ENCODE results near the gene PDIA6.

Gene PDIA6

GRCh38 chr2:10764096-10764785 lies 48.3 kb downstream of the PDIA6 start:
- no peak for DNase-seq (ENCODE audit: low spot score)

DNA sequence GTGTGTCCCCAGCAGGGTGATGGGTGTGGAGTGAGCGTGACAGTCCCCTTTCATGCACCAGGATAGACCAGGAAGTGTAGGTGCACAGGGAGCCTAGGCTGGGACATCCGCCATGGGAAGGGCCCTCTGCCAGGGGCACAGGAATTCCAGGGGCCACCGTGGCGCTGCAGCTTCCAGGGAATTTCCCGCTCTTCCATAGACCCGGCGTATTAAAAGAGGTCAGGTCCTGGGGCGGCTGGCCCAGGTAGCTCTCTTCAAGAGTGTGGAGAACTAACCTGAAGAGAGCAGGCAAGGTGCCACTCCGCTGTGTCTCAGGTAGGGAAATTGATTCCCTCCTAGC lies 49.2 kb downstream of the PDIA6 start:
- no peak for DNase-seq (ENCODE audit: low spot score)

DNA sequence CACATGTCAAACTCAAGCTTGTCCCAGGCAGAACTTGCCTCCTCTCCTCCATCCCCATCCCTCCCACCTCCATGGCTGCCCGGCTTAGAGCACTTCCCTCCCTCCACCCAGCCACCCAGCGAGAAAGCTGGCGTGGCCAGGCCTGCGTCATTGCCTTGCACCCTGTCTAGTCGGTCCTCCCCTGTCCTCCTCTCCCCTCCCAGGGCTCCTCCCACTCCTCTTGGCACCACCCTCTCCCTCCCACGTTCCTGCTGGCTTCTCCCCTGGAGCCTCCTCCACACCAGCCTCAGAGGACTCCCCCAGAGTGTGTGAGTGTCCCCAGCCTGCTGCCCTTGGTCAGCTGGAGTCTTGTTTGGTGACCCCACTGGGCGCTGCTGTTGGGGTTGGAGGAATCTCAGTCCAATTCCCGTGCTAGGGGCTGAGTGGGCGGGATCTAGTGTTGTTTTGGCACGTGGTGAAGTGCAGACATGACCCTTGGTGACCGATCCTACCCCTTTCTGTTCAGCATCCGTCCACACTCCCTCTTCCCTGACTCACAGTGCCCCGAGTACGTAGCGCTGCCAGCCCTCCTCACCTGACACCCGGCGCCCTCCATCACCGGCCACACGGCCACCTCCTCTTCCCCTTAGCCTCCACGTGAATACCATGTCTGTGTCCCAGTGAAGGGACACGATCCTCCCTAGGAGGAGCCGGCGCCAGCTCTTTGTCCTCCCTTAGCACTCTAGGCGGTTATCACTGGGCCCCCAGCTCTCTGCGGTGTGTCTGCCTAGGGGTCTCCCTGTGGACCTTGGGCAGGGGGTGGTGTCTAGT lies 49.7 kb downstream of the PDIA6 start:
- DNase-seq (ENCODE audit: low spot score): no peak

GRCh38 chr2:10761591-10761990 lies 51.0 kb downstream of the PDIA6 start:
- DNase-seq (ENCODE audit: low spot score): no peak

DNA sequence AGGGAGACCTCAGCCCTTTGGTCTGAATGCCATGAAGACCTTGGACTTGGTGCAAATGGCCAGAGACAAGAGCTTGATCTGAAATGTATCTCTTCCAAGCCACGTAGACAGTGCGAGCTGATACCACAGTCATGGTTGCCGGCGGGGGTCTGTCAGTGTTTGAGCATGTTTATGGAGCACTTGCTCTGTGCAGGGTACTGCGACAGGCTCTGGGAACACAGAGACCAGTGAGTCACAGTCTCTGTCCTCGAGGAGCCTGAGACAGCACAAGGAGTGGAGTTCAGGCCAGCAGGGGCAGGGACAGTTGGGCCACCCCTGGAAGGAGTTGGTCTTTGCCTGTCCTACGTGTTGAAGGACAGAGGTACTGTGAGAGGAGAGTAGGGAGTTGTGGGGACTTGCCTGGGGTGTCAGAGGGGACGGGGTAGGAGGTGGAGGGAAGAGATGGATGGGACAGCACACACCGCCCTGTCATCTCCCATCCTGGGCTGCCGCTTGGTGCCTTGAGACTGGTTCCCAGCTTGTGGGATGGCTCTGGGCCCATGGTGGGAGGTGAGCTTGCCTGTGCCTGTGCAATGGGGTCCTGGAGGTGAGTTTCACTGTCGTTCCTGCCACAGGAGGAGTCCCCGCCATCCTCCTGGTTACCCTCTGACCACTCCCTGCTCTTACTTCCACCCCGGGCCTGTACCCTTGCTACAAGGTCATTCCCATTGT lies 51.6 kb downstream of the PDIA6 start:
- DNase-seq (ENCODE audit: low spot score): no peak

DNA sequence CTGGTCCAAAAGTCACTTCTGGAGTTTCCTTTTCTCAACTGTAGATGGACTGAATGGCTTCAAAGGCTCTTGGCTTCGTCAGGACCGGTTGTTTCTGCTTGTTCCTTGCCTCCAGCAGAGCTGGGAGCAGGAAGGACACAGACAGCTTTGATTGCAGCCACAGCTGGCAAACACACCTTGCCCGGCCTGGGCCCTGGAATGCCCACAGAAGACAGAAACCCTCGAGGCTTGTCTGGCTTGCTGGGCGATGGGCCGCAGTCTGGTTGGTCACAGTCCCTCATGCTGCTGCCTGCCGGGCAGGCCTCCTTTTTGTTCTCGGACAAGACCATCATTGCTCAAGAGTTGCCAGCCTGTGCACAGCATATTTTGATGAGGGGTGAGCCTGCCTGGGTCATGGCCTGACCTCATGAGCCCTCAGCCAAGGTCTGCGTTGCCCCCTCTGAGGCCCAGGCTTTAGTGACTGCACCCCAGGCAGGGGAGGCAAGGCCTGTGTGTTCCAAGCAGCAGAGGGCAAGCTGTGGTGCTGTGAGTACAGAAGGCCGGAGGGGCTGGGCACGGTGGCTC lies 53.4 kb downstream of the PDIA6 start:
- DNase-seq (ENCODE audit: low spot score): no peak

GRCh38 chr2:10757814-10758286 lies 54.7 kb downstream of the PDIA6 start:
- no peak for DNase-seq (ENCODE audit: low spot score)

DNA sequence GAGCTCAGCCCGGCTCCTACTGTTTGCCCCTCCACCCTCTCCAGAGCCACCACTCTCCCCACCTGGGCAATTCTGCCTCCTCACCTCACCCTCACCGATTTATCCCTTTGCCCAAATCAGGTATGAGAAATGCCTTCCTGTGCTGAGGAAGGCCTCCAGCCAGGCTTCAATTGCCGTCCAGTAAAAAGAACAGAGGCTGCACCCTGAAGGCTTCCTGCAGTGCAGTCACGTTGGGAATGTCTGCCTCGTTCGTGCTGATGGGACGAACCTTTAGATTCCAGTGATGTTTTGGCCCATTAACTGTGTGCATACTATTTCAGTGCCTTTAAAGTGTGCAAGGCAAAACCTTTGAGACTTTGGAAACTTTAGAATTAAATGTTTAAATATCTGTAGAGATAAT lies 57.0 kb downstream of the PDIA6 start:
- DNase-seq (ENCODE audit: low spot score): no peak

GRCh38 chr2:10753876-10754275 lies 58.7 kb downstream of the PDIA6 start:
- no peak for DNase-seq (ENCODE audit: low spot score)

DNA sequence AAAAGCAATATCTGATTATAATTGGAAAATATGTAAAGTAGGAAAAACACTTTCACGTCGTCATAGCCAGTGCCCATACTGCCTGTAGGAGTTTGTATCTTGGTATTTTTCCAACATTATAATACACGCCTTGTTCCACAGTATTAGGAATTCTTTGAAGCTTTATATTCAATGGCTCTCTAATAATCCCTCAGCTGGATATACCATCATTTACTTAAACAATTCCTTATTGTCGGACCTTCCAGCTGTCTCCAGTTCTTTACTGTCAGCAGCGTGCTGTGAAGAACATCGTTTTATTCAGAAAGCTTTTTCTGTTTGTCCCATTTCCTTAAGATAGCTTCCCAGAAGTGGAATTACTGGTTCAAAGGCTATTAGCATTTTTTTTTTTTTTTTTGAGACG lies 59.4 kb downstream of the PDIA6 start:
- no peak for DNase-seq (ENCODE audit: low spot score)

DNA sequence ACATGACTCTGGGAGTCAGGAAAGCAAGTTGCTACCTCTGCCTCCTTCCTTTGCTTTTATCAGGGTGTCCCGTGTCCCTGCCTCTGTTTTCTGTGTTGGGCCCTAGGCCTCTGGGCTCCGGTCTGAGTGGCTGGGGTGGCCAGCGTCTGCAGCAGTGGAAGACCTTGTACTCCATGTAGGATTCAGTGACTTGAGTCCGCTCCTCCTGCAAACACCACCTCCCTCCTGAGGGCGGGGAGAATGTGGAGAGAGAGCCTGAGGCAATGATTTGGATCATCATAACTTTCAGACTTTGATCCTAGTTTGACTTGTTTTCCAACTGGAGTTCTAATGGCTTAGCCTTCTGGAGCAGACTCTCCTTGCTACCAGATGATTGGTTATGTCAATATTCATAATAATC lies 60.3 kb downstream of the PDIA6 start:
- DNase-seq (ENCODE audit: low spot score): no peak

DNA sequence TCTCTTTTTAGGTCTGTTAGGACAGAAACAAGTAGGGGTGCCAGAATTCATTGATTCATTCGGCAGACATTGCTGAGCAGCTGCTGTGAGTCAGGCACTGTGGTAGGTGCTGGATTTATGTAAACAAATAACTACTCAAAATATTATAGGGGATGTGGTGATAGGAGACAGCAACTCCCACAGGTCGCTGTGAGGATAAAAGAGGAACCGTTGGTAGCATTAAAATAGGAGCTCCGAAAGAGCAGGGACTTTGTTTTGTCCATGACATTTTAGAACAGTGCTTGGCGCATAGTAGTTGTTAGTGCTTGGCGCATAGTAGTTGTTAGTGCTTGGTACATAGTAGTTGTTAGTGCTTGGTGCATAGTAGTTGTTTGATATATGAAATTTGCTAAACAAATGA lies 62.0 kb downstream of the PDIA6 start:
- no peak for DNase-seq (ENCODE audit: low spot score)

- DNase-seq (ENCODE audit: low spot score): no peak
Observed at GRCh38 chr2:10742666-10743065, 69.9 kb downstream of the PDIA6 start.

- DNase-seq (ENCODE audit: low spot score): no peak
Observed at GRCh38 chr2:10741139-10741538, 71.4 kb downstream of the PDIA6 start.

DNA sequence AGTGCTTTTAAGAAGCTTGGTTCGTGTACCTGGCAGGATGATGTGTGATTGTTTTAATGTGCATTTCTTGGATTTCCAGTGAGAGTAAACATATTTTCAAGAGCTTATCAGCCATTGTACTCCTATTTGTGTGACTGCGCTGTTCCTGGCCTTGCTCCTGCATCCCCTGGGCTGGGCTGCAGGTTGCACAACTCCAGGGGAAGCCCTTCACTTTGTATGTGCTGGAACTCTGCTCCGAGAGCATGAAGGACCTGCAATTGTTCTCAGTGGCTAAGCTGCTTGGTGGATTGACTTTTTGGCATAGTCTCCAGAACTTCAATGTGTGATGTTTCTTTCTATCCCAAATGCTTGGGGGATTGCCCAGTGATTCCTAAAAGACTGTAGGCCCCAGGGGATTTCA lies 72.4 kb downstream of the PDIA6 start:
- no peak for DNase-seq (ENCODE audit: low spot score)

GRCh38 chr2:10738192-10738591 lies 74.4 kb downstream of the PDIA6 start:
- DNase-seq (ENCODE audit: low spot score): no peak

DNA sequence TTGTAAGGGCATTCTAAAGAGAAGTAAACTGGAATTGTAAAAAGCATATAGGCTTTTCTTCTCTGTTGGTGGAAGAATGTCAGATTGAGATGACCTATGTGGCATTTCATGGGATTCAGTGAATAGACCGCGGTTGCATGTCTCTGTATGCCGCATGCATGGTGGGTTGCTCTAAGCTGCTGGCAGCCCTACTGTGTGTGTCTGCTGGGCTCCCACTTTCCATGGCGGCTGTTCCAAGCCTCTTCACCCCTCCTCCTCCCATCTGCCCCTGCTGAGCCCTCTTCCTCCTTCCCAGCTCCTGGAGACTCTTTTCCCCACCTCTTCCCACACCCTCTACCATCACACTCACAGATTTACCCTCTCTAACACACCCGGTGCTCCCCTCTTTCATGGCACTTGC lies 78.6 kb downstream of the PDIA6 start:
- DNase-seq (ENCODE audit: low spot score): no peak

GRCh38 chr2:10733566-10733925 lies 79.0 kb downstream of the PDIA6 start:
- DNase-seq (ENCODE audit: low spot score): no peak
